Measurements from ENCODE around the gene ANLN. TPM values are rescaled to one million over a fixed set of nuclear protein-coding genes. Genes with fewer than 3 reads are reported as not detected.
"Not testable (repeated sequence)": the region's sequence is repeated elsewhere in the genome, so short reads cannot be mapped to it uniquely, and the experiment has no call there.

Gene ANLN
- total RNA-seq, 1 donor from 2014 or later = 15.4 TPM

DNA sequence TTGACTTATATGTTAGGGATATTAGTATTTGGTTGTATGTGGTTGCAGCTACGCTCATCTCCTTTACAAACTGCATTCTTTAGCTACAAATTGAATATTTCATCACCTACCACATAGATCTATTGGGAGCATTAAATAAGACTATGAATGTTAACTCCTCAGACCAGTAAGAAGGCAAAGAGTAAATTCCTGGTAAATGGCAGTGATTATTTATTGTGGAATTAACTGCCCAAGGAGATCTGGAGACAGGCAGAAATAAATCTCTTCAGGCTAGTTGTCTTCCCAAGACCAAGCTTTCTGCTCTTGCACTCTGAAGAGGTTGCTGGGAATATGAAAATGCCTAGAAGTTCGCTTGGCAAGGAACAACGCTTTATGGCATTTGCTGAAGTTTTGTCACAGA is 74.6 kb downstream of the ANLN start:
- H3K4me3 ChIP-seq (ENCODE audit: low read depth, low read length) = no peak overlapping the region
- DNase-seq (ENCODE audit: low read depth) = no peak
- no peaks in the 10 kb centered on the region for H3K27me3 ChIP-seq (ENCODE audit: control insufficient read depth, insufficient read depth, low read length)
- TF ChIP-seq, protein P1, sequence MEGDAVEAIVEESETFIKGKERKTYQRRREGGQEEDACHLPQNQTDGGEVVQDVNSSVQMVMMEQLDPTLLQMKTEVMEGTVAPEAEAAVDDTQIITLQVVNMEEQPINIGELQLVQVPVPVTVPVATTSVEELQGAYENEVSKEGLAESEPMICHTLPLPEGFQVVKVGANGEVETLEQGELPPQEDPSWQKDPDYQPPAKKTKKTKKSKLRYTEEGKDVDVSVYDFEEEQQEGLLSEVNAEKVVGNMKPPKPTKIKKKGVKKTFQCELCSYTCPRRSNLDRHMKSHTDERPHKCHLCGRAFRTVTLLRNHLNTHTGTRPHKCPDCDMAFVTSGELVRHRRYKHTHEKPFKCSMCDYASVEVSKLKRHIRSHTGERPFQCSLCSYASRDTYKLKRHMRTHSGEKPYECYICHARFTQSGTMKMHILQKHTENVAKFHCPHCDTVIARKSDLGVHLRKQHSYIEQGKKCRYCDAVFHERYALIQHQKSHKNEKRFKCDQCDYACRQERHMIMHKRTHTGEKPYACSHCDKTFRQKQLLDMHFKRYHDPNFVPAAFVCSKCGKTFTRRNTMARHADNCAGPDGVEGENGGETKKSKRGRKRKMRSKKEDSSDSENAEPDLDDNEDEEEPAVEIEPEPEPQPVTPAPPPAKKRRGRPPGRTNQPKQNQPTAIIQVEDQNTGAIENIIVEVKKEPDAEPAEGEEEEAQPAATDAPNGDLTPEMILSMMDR (IDR thresholded peaks at IDR 0.05; ENCODE audit: insufficient read depth, low read length, poor library complexity, severe bottlenecking) = no peak
- H3K36me3 ChIP-seq (ENCODE audit: control insufficient read depth, insufficient read depth, low read length) = no peaks in the 10 kb centered on the region

- H3K36me3 ChIP-seq (ENCODE audit: control insufficient read depth, insufficient read depth, low read length); DNase-seq (ENCODE audit: low read depth); H3K4me3 ChIP-seq (ENCODE audit: low read depth, low read length); H3K27me3 ChIP-seq (ENCODE audit: control insufficient read depth, insufficient read depth, low read length): not testable (repeated sequence)
These were observed 76.3 kb downstream of the ANLN start for GRCh38 chr7:36466001-36466400.

DNA sequence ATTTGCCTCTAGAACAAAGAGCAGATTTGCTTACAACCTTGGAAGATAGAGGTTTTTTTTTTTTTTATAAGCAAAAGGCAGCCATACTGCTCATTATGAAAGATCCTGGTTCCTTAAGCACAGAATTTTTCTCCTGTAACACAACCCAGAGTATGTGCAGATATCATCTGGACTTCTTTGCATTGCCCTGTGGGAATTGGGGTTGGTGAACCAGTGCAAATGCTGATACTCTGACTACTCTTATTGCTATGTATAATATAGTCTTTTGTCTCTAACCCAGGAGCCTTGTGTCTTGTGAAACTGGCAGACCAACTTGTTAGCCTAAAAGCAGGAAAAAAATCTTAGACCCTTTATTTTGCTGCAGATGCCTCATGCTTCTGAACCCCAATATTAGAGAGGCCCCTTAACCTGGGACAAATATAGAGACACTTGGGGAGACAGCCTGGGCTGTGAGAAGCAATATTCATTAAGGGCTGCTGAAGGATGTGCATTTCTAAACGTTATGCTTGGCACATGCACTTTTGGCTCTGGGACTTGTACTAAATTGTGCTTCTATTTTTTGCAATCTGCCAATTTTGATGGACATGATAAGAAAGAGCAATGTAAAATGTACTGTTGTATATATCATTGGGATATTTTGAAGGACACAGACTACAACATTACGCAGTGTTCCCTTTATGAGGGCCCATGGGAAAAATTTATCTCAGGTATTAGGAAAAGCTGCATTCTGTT is 78.9 kb downstream of the ANLN start:
- Histone ChIP-seq H3K36me3 (ENCODE audit: control insufficient read depth, insufficient read depth, low read length) (no peaks in the 10 kb centered on the region), H3K27me3 (ENCODE audit: control insufficient read depth, insufficient read depth, low read length) (no peaks in the 10 kb centered on the region), H3K4me3 (ENCODE audit: low read depth, low read length) (no peak overlapping the region)
- TF ChIP-seq, protein P1 (IDR thresholded peaks at IDR 0.05; ENCODE audit: insufficient read depth, low read length, poor library complexity, severe bottlenecking) = no peak
- DNase-seq (ENCODE audit: low read depth) = no peak

- DNase-seq (ENCODE audit: low read depth) = no peak
- Histone ChIP-seq H3K36me3 (ENCODE audit: control insufficient read depth, insufficient read depth, low read length) (no peaks in the 10 kb centered on the region), H3K27me3 (ENCODE audit: control insufficient read depth, insufficient read depth, low read length) (no peaks in the 10 kb centered on the region), H3K4me3 (ENCODE audit: low read depth, low read length) (no peak overlapping the region)
- TF ChIP-seq, protein P1 (IDR thresholded peaks at IDR 0.05; ENCODE audit: insufficient read depth, low read length, poor library complexity, severe bottlenecking) = no peak
These were observed 79.6 kb downstream of the ANLN start for GRCh38 chr7:36469236-36469635.

DNA sequence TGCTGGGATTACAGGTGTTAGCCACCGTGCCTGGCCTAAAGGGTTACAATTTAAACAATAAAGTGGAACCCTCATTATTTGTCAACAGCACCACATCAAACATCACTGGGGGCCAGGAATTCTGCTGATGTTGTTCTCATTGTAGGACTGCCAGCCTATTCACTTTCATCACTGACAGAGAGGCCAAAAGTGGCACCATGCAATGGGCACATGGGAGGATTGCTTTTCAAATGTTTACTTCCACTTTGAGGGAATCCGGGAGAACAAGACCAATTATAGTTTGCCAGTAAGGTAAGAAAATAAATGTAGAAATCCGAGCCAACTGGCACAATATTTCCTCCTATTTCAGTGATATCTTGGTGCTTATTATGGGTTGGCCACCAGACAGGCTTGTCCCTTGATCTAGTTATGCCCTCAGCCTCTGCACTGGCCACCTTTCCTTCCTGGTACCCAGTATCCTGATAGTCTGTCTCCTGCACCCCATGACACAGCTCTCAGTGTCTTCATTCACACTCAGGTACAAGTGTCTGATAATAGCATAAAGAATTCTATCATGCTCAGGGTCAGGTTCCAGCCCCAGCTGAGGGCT is 82.6 kb downstream of the ANLN start:
- Histone ChIP-seq H3K4me3 (ENCODE audit: low read depth, low read length) (no peak overlapping the region), H3K36me3 (ENCODE audit: control insufficient read depth, insufficient read depth, low read length) (no peaks in the 10 kb centered on the region), H3K27me3 (ENCODE audit: control insufficient read depth, insufficient read depth, low read length) (no peaks in the 10 kb centered on the region)
- TF ChIP-seq, protein P1 (IDR thresholded peaks at IDR 0.05; ENCODE audit: insufficient read depth, low read length, poor library complexity, severe bottlenecking) = no peak
- DNase-seq (ENCODE audit: low read depth) = no peak

- H3K36me3 ChIP-seq (ENCODE audit: control insufficient read depth, insufficient read depth, low read length) = no peaks in the 10 kb centered on the region
- TF ChIP-seq, protein P1 (IDR thresholded peaks at IDR 0.05; ENCODE audit: insufficient read depth, low read length, poor library complexity, severe bottlenecking) = peak; percentile 51
- DNase-seq (ENCODE audit: low read depth) = no peak
- H3K27me3 ChIP-seq (ENCODE audit: control insufficient read depth, insufficient read depth, low read length) = no peaks in the 10 kb centered on the region
- H3K4me3 ChIP-seq (ENCODE audit: low read depth, low read length) = no peak overlapping the region
These were observed 84.0 kb downstream of the ANLN start for GRCh38 chr7:36473454-36474282.
